ENCODE data around the gene PROZ.

PROZ gene

GRCh38 chr13:113167575-113167974, 9.1 kb downstream of the PROZ start:
- peaks cover 22% of the 10 kb centered on the region for H3K4me1 Mint-ChIP-seq
- ATAC-seq: no peak

GRCh38 chr13:113168211-113168610, 9.8 kb downstream of the PROZ start:
- Mint-ChIP-seq H3K36me3 (ENCODE audit: low read depth) (peaks cover 29% of the 10 kb centered on the region), H3K27ac (no peak overlapping the region), H3K4me3 (no peak overlapping the region), H3K27me3 (peaks cover 4% of the 10 kb centered on the region), H3K9me3 (no peaks in the 10 kb centered on the region), H3K4me1 (peaks cover 19% of the 10 kb centered on the region)
- ATAC-seq (no peak), DNase-seq (no peak)

More at GRCh38 chr13:113167575-113167974, 9.1 kb downstream of the PROZ start:
- Mint-ChIP-seq H3K4me3 (no peak overlapping the region), H3K36me3 (ENCODE audit: low read depth) (peaks cover 29% of the 10 kb centered on the region), H3K27me3 (peaks cover 4% of the 10 kb centered on the region), H3K27ac (no peak overlapping the region), H3K9me3 (no peaks in the 10 kb centered on the region)
- no peak for DNase-seq

GRCh38 chr13:113169277-113170272, 11.1 kb downstream of the PROZ start:
- Mint-ChIP-seq H3K27me3 (no peaks in the 10 kb centered on the region), H3K36me3 (ENCODE audit: low read depth) (peaks cover 33% of the 10 kb centered on the region), H3K27ac (no peak overlapping the region), H3K4me1 (peaks cover 14% of the 10 kb centered on the region), H3K4me3 (no peak overlapping the region), H3K9me3 (no peaks in the 10 kb centered on the region)
- no peak for ATAC-seq
- DNase-seq: no peak

GRCh38 chr13:113170511-113170910, 12.1 kb downstream of the PROZ start:
- no peak for ATAC-seq

GRCh38 chr13:113171250-113172125, 13.0 kb downstream of the PROZ start:
- Mint-ChIP-seq H3K4me3 (no peak overlapping the region), H3K27ac (no peak overlapping the region), H3K4me1 (peaks cover 11% of the 10 kb centered on the region), H3K9me3 (no peaks in the 10 kb centered on the region), H3K27me3 (no peaks in the 10 kb centered on the region), H3K36me3 (ENCODE audit: low read depth) (peaks cover 46% of the 10 kb centered on the region)
- ATAC-seq (no peak), DNase-seq (no peak)

More at GRCh38 chr13:113170511-113170910, 12.1 kb downstream of the PROZ start:
- H3K27me3 Mint-ChIP-seq: no peaks in the 10 kb centered on the region
- peak overlapping the region; percentile 32 for H3K27ac Mint-ChIP-seq
- H3K36me3 Mint-ChIP-seq (ENCODE audit: low read depth): peaks cover 40% of the 10 kb centered on the region
- H3K4me3 Mint-ChIP-seq: no peak overlapping the region
- no peak for DNase-seq
- H3K4me1 Mint-ChIP-seq: peaks cover 14% of the 10 kb centered on the region
- H3K9me3 Mint-ChIP-seq: no peaks in the 10 kb centered on the region

GRCh38 chr13:113172419-113172926, 14.0 kb downstream of the PROZ start:
- Mint-ChIP-seq H3K27ac (no peak overlapping the region), H3K36me3 (ENCODE audit: low read depth) (peaks cover 42% of the 10 kb centered on the region), H3K4me3 (no peak overlapping the region), H3K9me3 (no peaks in the 10 kb centered on the region), H3K27me3 (no peaks in the 10 kb centered on the region), H3K4me1 (peaks cover 9% of the 10 kb centered on the region)
- ATAC-seq (no peak), DNase-seq (no peak)

- H3K36me3 Mint-ChIP-seq (ENCODE audit: low read depth): peaks cover 47% of the 10 kb centered on the region
- H3K27me3 Mint-ChIP-seq: no peaks in the 10 kb centered on the region
- H3K4me1 Mint-ChIP-seq: peaks cover 10% of the 10 kb centered on the region
- H3K27ac Mint-ChIP-seq: peak overlapping the region; percentile 68
- no peak overlapping the region for H3K4me3 Mint-ChIP-seq
- H3K9me3 Mint-ChIP-seq: no peaks in the 10 kb centered on the region
- peak; percentile 44 for DNase-seq
- peak; percentile 70 for ATAC-seq
Observed at GRCh38 chr13:113176280-113176679, 17.8 kb downstream of the PROZ start.

GRCh38 chr13:113176822-113177221, 18.4 kb downstream of the PROZ start:
- no peaks in the 10 kb centered on the region for H3K9me3 Mint-ChIP-seq
- H3K27me3 Mint-ChIP-seq: no peaks in the 10 kb centered on the region
- no peak overlapping the region for H3K27ac Mint-ChIP-seq
- DNase-seq (no peak), ATAC-seq (no peak)
- peaks cover 52% of the 10 kb centered on the region for H3K36me3 Mint-ChIP-seq (ENCODE audit: low read depth)
- peaks cover 10% of the 10 kb centered on the region for H3K4me1 Mint-ChIP-seq
- H3K4me3 Mint-ChIP-seq: no peak overlapping the region

GRCh38 chr13:113178070-113178895, 19.8 kb downstream of the PROZ start:
- no peak for DNase-seq
- Mint-ChIP-seq H3K4me1 (peaks cover 10% of the 10 kb centered on the region), H3K27ac (no peak overlapping the region), H3K9me3 (no peaks in the 10 kb centered on the region), H3K4me3 (no peak overlapping the region), H3K36me3 (ENCODE audit: low read depth) (peaks cover 61% of the 10 kb centered on the region), H3K27me3 (no peaks in the 10 kb centered on the region)
- no peak for ATAC-seq

GRCh38 chr13:113178896-113179167, 20.4 kb downstream of the PROZ start:
- Mint-ChIP-seq H3K27me3 (no peaks in the 10 kb centered on the region), H3K27ac (no peak overlapping the region), H3K4me1 (peaks cover 12% of the 10 kb centered on the region), H3K4me3 (no peak overlapping the region), H3K9me3 (no peaks in the 10 kb centered on the region), H3K36me3 (ENCODE audit: low read depth) (peaks cover 67% of the 10 kb centered on the region)
- ATAC-seq (no peak), DNase-seq (no peak)

- Mint-ChIP-seq H3K36me3 (ENCODE audit: low read depth) (peaks cover 63% of the 10 kb centered on the region), H3K4me1 (peaks cover 15% of the 10 kb centered on the region), H3K9me3 (no peaks in the 10 kb centered on the region), H3K4me3 (no peak overlapping the region), H3K27me3 (no peaks in the 10 kb centered on the region), H3K27ac (no peak overlapping the region)
- ATAC-seq (no peak), DNase-seq (no peak)
Observed at GRCh38 chr13:113179374-113180230, 21.2 kb downstream of the PROZ start.

- Mint-ChIP-seq H3K4me3 (no peak overlapping the region), H3K27me3 (no peaks in the 10 kb centered on the region), H3K36me3 (ENCODE audit: low read depth) (peaks cover 64% of the 10 kb centered on the region), H3K4me1 (peaks cover 28% of the 10 kb centered on the region), H3K27ac (no peak overlapping the region), H3K9me3 (no peaks in the 10 kb centered on the region)
- no peak for DNase-seq
- no peak for ATAC-seq
Observed at GRCh38 chr13:113182046-113182445, 23.6 kb downstream of the PROZ start.

- Mint-ChIP-seq H3K36me3 (ENCODE audit: low read depth) (peaks cover 70% of the 10 kb centered on the region), H3K4me3 (peak overlapping the region; percentile 6)
Observed at GRCh38 chr13:113183450-113184129, 25.1 kb downstream of the PROZ start.

More at GRCh38 chr13:113183450-113184129, 25.1 kb downstream of the PROZ start:
- Mint-ChIP-seq H3K9me3 (no peaks in the 10 kb centered on the region), H3K27ac (no peak overlapping the region), H3K4me1 (peaks cover 35% of the 10 kb centered on the region), H3K27me3 (no peaks in the 10 kb centered on the region)
- ATAC-seq (no peak), DNase-seq (no peak)

Measured in activated naive CD8-positive, alpha-beta T cell treated with anti-CD3 and anti-CD28 coated beads, Interleukin-2, amount 50 U/mL, for 24 hours (primary cell).